GM23338 (cell line): ENCODE measurements around the gene TMPRSS3. TPM values are rescaled to one million over a fixed set of nuclear protein-coding genes. Genes with fewer than 3 reads are reported as not detected.

Experiments
- CREB1 ChIP-seq: fragments of 250-450 bp; sonication (Bioruptor Pico); IDR thresholded peaks from 2 replicates; pipeline ENCODE4 v1.5.0; 2020; ENCODE audit warnings: low read depth, mild to moderate bottlenecking, moderate library complexity
- ETS1 ChIP-seq: IDR thresholded peaks from 2 replicates; pipeline ENCODE4 v1.6.1; 2016; ENCODE audit warnings: antibody characterized with exemption
- EZH2 ChIP-seq: fragments of 200-600 bp; sonication (generic); IDR thresholded peaks from one replicate; pipeline ENCODE4 v1.8.0; 2017; ENCODE audit warnings: antibody characterized with exemption, mild to moderate bottlenecking, low read depth; ENCODE audit not compliant: unreplicated experiment
- EZH2phosphoT487 ChIP-seq: fragments of 200-600 bp; sonication (generic); IDR thresholded peaks from one replicate; pipeline ENCODE4 v1.8.1; 2018; ENCODE audit warnings: antibody characterized with exemption; ENCODE audit not compliant: unreplicated experiment
- JUNB ChIP-seq: IDR thresholded peaks from one replicate; pipeline ENCODE4 v1.6.1; 2016; ENCODE audit warnings: antibody characterized with exemption; ENCODE audit not compliant: unreplicated experiment
- NANOG ChIP-seq: IDR thresholded peaks from 2 replicates; pipeline ENCODE4 v1.6.1; 2016; ENCODE audit warnings: antibody characterized with exemption, borderline replicate concordance
- POLR2AphosphoS5 ChIP-seq: IDR thresholded peaks from 2 replicates; pipeline ENCODE4 v1.6.1; 2016; ENCODE audit warnings: antibody characterized with exemption, low read depth
- STAT1 ChIP-seq: IDR thresholded peaks from one replicate; pipeline ENCODE4 v1.6.1; 2016; ENCODE audit warnings: antibody characterized with exemption; ENCODE audit not compliant: unreplicated experiment
- ZNF331 ChIP-seq: fragments of 250-450 bp; sonication (Bioruptor Pico); IDR thresholded peaks from 2 replicates; pipeline ENCODE4 v1.5.0; 2020; ENCODE audit warnings: low read depth, mild to moderate bottlenecking, moderate library complexity
- ZNF462 ChIP-seq: fragments of 250-450 bp; sonication (Bioruptor Pico); IDR thresholded peaks from 2 replicates; pipeline ENCODE4 v1.5.0; 2020; ENCODE audit warnings: mild to moderate bottlenecking, moderate library complexity
- polyA plus RNA-seq: library from polyadenylated mRNA; unstranded; fragments of >200 nt; fragmentation: Nextera tagmentation; extraction: Ambion mirVana; gene quantifications from 2 replicates; pipeline ENCODE4 v1.2.1, GENCODE V29; 2016
- total RNA-seq: library from RNA; depleted of rRNA; stranded (reverse); fragments of >200 nt; shearing (Covaris generic); gene quantifications from 2 replicates; pipeline ENCODE4 v1.2.3, GENCODE V29; 2014
- TF ChIP-seq, protein P1 (sequence below), 2 experiments: fragments of 200-600 bp in 1 of 2; sonication (generic) in 1 of 2; conservative IDR thresholded peaks; 2 replicates each; pipeline versions ENCODE4 v1.5.1 to v1.6.1; 2016 to 2017; ENCODE audit warnings: antibody characterized with exemption in 2 of 2, low read depth in 2 of 2, mild to moderate bottlenecking in 2 of 2, moderate library complexity in 1 of 2

The TMPRSS3 gene
- total and polyA plus RNA-seq, 2 experiments from 2014 or later = 0.17 TPM; not detected in 1

DNA sequence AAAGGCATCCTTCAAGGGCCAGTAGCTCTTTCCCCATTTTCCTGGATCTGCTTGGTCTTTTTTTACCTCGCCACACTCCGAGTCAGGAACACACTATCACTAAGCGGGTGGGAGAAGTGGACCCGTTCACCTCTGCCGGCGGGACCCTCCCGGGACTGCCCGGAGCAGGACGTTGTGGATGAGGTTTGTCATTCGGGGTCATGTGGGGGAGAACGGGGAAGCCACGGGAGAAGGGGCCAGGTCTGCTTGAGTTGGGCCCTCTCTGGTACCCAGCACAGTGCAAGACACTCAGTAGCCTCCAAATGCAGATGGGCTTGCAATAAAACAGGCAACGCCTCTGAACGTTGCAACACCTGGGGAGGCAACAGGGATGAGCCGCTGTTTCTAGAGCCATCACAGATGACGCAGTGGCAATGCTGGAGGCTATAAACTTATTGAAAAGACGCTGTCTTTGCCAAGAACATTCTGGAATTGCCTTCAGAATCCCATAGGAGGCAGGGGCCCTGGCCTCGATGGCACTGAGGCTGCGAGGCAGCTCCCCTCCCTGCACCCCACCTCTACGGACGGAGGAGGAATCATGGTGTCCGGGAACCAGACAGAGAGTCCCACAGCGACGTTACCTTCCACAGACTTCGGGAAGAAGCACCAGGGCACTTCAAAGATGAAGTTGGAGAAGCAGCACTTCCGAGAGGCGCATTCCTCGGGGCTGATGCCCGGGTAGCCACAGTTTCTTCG, 48.8 kb downstream of the TMPRSS3 start (continued):
- no peak for TF ChIP-seq ZNF462 (CRISPR knock-in tag)
- no peak for TF ChIP-seq POLR2AphosphoS5
- TF ChIP-seq JUNB = no peak
- TF ChIP-seq EZH2 = no peak
- TF ChIP-seq ZNF331 (CRISPR knock-in tag) = no peak
- no peak for TF ChIP-seq STAT1
- no peak for TF ChIP-seq CREB1
- TF ChIP-seq ETS1 = no peak
- TF ChIP-seq EZH2phosphoT487 = no peak
- TF ChIP-seq, protein P1, sequence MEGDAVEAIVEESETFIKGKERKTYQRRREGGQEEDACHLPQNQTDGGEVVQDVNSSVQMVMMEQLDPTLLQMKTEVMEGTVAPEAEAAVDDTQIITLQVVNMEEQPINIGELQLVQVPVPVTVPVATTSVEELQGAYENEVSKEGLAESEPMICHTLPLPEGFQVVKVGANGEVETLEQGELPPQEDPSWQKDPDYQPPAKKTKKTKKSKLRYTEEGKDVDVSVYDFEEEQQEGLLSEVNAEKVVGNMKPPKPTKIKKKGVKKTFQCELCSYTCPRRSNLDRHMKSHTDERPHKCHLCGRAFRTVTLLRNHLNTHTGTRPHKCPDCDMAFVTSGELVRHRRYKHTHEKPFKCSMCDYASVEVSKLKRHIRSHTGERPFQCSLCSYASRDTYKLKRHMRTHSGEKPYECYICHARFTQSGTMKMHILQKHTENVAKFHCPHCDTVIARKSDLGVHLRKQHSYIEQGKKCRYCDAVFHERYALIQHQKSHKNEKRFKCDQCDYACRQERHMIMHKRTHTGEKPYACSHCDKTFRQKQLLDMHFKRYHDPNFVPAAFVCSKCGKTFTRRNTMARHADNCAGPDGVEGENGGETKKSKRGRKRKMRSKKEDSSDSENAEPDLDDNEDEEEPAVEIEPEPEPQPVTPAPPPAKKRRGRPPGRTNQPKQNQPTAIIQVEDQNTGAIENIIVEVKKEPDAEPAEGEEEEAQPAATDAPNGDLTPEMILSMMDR (conservative IDR thresholded peaks at IDR 0.05; ENCODE audit: low read depth in 2 of 2) = no peak
- no peak for TF ChIP-seq NANOG
